ENCODE results near the gene CITED2. TPM values are rescaled to one million over a fixed set of nuclear protein-coding genes. Genes with fewer than 3 reads are reported as not detected.

CITED2 gene
- total RNA-seq, 1 experiment from 2014 or later: 110 TPM

DNA sequence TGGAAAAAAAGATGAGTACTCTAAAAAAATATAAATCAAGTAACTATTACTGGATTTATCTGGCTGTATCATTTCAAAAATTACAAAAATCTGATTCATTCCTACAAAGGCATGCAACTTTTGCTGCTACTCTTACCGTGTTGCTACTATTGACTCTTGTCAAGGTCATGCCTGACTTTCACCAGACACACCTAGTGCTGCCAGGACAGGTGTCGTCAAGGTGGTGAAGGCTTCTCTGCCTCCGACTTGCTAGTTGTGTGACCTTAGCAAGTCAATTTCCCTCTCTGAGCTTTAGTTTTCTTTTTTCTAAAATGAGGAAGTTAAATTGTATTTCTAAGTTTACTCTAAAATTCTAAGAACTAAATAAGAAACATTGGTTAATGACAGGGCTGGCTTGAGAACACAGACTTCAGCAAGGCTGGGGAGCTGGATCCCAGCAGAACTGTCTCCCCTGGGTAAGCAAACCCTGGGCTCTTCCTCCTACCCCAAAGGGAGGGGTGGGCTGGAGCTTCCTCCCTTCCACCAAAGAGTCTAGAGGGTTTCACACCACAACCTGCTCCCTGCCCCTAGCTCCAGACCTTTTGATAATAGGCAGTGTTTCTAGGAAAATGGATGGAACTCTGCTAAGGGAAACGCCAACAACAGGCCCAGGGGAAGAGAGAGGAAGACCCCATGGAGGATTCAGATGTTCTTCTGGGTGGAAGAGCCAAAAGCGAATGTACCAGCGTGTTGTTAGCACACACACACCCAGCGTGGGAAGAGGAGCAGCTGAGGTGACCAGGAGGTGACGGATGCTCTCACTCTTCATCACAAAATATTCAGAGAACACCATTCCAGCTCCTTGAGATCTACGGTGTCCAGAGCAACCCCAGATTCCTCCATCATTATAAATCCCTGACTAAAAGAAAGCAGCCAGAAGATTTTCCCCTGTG lies 47.9 kb upstream of the CITED2 start:
- Histone ChIP-seq H2BK15ac (ENCODE audit: low read depth, low read length) (no peak overlapping the region), H3T11ph (ENCODE audit: low read length) (no peak overlapping the region), H3K79me1 (ENCODE audit: insufficient read depth, low read depth, low read length, poor library complexity, severe bottlenecking) (no peaks in the 10 kb centered on the region), H4K5ac (ENCODE audit: insufficient read length, low read depth, low read length) (no peak overlapping the region), H4K91ac (ENCODE audit: insufficient read length, low read depth, low read length) (no peak overlapping the region), H3K9me3 (ENCODE audit: control insufficient read depth, low read depth, low read length) (no peaks in the 10 kb centered on the region), H3K9ac (ENCODE audit: extremely low read depth, insufficient read length, low read length) (no peak overlapping the region), H4K20me1 (ENCODE audit: control insufficient read depth, insufficient read depth, insufficient read length) (no peaks in the 10 kb centered on the region), H3K4ac (ENCODE audit: low read depth, low read length) (no peak overlapping the region), H4K8ac (replicated peaks; ENCODE audit: insufficient read length, low read depth, low read length) (no peak overlapping the region), H3K18ac (ENCODE audit: insufficient read length, low read depth, low read length) (no peak overlapping the region), H2BK120ac (ENCODE audit: low read depth, low read length, poor library complexity, severe bottlenecking) (no peak overlapping the region), H3K56ac (ENCODE audit: insufficient read length, low read depth, low read length) (no peak overlapping the region), H3K79me2 (ENCODE audit: insufficient read depth, low read length) (no peaks in the 10 kb centered on the region), H2AFZ (ENCODE audit: low read length) (no peak overlapping the region), H3K27ac (ENCODE audit: insufficient read length, low read depth, low read length) (no peak overlapping the region), H2BK12ac (ENCODE audit: insufficient read length, low read depth, low read length) (no peak overlapping the region), H2AK5ac (ENCODE audit: insufficient read length, low read length) (no peak overlapping the region), H2BK5ac (ENCODE audit: insufficient read length, low read length) (no peak overlapping the region), H3K27me3 (ENCODE audit: insufficient read depth, low read length) (no peaks in the 10 kb centered on the region), H2BK20ac (ENCODE audit: low read depth, low read length, poor library complexity, severe bottlenecking) (no peak overlapping the region), H3K4me1 (ENCODE audit: insufficient read depth, low read length) (no peaks in the 10 kb centered on the region), H3K14ac (ENCODE audit: insufficient read depth, low read length) (no peak overlapping the region), H3K23me2 (ENCODE audit: insufficient read length, low read depth, low read length, poor library complexity, severe bottlenecking) (no peaks in the 10 kb centered on the region), H3K23ac (ENCODE audit: insufficient read length, low read depth, low read length) (no peak overlapping the region), H3K4me2 (ENCODE audit: insufficient read depth, insufficient read length, low read length) (no peak overlapping the region)
- no peaks in the 10 kb centered on the region for H3K9me3 Mint-ChIP-seq
- no peak overlapping the region for H3K27ac Mint-ChIP-seq
- H3K27me3 Mint-ChIP-seq (ENCODE audit: low read depth): no peaks in the 10 kb centered on the region
- peaks cover 9 to 11% of the 10 kb centered on the region in 2 experiments; a peak in 3 of 4 replicates for H3K4me1 Mint-ChIP-seq
- H3K36me3 Mint-ChIP-seq (ENCODE audit: insufficient read depth in 1 of 3, low read depth in 3 of 3): no peaks in the 10 kb centered on the region; a peak in 1 of 7 replicates
- TF ChIP-seq, protein P1, sequence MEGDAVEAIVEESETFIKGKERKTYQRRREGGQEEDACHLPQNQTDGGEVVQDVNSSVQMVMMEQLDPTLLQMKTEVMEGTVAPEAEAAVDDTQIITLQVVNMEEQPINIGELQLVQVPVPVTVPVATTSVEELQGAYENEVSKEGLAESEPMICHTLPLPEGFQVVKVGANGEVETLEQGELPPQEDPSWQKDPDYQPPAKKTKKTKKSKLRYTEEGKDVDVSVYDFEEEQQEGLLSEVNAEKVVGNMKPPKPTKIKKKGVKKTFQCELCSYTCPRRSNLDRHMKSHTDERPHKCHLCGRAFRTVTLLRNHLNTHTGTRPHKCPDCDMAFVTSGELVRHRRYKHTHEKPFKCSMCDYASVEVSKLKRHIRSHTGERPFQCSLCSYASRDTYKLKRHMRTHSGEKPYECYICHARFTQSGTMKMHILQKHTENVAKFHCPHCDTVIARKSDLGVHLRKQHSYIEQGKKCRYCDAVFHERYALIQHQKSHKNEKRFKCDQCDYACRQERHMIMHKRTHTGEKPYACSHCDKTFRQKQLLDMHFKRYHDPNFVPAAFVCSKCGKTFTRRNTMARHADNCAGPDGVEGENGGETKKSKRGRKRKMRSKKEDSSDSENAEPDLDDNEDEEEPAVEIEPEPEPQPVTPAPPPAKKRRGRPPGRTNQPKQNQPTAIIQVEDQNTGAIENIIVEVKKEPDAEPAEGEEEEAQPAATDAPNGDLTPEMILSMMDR (conservative IDR thresholded peaks at IDR 0.05): no peak
- H3K4me3 Mint-ChIP-seq: no peak overlapping the region
- WGBS (ENCODE audit: extremely low coverage, insufficient read length, low lambda C conversion rate): no CpG with 5 or more reads among the region's 9 CpGs
- DNase-seq: no peak
